Measurements from ENCODE around the gene HEATR3.

The HEATR3 gene

GRCh38 chr16:50093607-50094539 is 28.1 kb downstream of the HEATR3 start:
- no peak for DNase-seq (ENCODE audit: low read depth)
- H3K4me3 ChIP-seq (ENCODE audit: low read length) = no peak overlapping the region
- no peak for TF ChIP-seq CTCF (IDR thresholded peaks at IDR 0.05; ENCODE audit: insufficient read depth, low read depth, low read length, missing control alignments)

GRCh38 chr16:50096791-50097190 is 31.0 kb downstream of the HEATR3 start:
- no peak for TF ChIP-seq CTCF (IDR thresholded peaks at IDR 0.05; ENCODE audit: insufficient read depth, low read depth, low read length, missing control alignments)
- H3K4me3 ChIP-seq (ENCODE audit: low read length) = no peak overlapping the region
- DNase-seq (ENCODE audit: low read depth) = peak; percentile 7

- no peak for TF ChIP-seq CTCF (IDR thresholded peaks at IDR 0.05; ENCODE audit: insufficient read depth, low read depth, low read length, missing control alignments)
- no peak overlapping the region for H3K4me3 ChIP-seq (ENCODE audit: low read length)
- DNase-seq (ENCODE audit: low read depth) = peak; percentile 85
Measured at GRCh38 chr16:50099957-50100648, 34.3 kb downstream of the HEATR3 start.

- DNase-seq (ENCODE audit: low read depth) = peak; percentile 85
- no peak overlapping the region for H3K4me3 ChIP-seq (ENCODE audit: low read length)
- TF ChIP-seq CTCF (IDR thresholded peaks at IDR 0.05; ENCODE audit: insufficient read depth, low read depth, low read length, missing control alignments) = no peak
Measured at GRCh38 chr16:50102051-50102746, 36.4 kb downstream of the HEATR3 start.

- DNase-seq (ENCODE audit: low read depth) = peak; percentile 90
- no peak for TF ChIP-seq CTCF (IDR thresholded peaks at IDR 0.05; ENCODE audit: insufficient read depth, low read depth, low read length, missing control alignments)
- no peak overlapping the region for H3K4me3 ChIP-seq (ENCODE audit: low read length)
Measured at GRCh38 chr16:50103764-50104163, 38.0 kb downstream of the HEATR3 start.

GRCh38 chr16:50114357-50115129 is 48.8 kb downstream of the HEATR3 start:
- H3K4me3 ChIP-seq (ENCODE audit: low read length) = no peak overlapping the region
- DNase-seq (ENCODE audit: low read depth) = peak; percentile 51
- TF ChIP-seq CTCF (IDR thresholded peaks at IDR 0.05; ENCODE audit: insufficient read depth, low read depth, low read length, missing control alignments) = no peak

Measured in epithelial cell of esophagus (primary cell).